Cortex of kidney (tissue), 1 donor: ENCODE measurements around the gene UBE2I.
A peak's percentile ranks its signal among the peaks of the same experiment; 100 is the strongest.
"Not testable (repeated sequence)": the region's sequence is repeated elsewhere in the genome, so short reads cannot be mapped to it uniquely, and the experiment has no call there.

Experiments
- DNase-seq: peaks from one replicate; lab custom pipeline; 2025; lab: John Stamatoyannopoulos, UW

UBE2I gene

DNA sequence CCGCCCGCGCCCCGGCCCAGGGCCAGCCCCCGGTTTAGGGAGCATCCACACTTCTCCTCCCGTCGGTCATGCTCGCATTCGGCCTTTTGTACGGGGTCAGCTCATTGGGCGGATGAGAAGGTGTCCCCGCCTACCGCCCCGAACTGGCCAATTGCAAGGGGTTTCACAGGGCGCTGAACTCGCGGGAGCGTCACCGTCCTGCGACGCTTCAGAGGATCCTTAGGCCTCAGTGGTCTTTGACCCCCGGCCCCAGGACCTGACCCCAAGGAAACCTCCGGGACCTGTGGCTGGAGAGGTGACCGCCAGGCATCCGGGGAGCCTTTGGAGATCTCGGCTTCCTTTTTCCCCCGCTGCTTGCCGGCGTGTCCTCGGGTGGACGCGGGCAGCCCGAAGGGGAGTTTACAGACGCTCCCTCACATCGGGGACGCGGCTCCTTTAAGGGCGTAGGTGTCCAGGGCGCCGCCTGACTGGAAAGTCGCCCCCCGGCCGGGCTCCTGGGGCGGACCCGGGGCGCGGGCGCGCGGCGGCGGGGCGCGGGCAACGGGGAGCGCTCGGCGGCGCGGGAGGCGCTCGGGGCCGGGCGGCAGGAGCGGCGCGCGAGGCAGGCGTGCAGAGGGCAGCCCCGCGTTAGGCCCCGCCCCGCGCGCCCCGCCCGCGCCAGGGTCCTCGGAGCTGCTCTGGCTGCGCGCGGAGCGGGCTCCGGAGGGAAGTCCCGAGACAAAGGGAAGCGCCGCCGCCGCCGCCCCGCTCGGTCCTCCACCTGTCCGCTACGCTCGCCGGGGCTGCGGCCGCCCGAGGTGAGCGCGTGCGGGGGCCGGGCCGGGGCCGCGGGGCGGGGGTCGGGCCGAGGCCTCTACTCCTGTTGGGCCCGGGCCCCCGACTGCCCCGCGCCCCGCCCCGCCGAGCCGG lies at the start of gene UBE2I:
TSS of gene UBE2I (plus strand) at position 660 of the 909 bp plus-strand sequence. CDS start 4,395 bp downstream, outside the sequence.
- DNase-seq = peak; percentile 60

DNA sequence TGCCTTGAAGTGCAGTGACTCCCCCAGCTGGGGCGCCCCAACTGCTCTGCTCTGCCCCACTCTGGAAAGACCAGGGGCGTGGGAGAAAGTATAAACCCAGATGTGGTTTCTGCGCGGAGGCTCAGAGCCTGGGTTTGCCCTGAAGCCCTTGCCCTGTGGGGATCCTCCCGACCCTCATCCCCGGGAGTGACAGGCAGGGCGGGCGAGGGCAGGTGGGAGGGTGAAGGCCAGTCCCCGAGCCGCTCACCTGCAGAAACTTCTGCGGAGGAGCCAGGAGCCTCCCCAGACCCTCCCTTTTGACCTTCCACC lies 49.7 kb upstream of the UBE2I start:
- DNase-seq = no peak

DNA sequence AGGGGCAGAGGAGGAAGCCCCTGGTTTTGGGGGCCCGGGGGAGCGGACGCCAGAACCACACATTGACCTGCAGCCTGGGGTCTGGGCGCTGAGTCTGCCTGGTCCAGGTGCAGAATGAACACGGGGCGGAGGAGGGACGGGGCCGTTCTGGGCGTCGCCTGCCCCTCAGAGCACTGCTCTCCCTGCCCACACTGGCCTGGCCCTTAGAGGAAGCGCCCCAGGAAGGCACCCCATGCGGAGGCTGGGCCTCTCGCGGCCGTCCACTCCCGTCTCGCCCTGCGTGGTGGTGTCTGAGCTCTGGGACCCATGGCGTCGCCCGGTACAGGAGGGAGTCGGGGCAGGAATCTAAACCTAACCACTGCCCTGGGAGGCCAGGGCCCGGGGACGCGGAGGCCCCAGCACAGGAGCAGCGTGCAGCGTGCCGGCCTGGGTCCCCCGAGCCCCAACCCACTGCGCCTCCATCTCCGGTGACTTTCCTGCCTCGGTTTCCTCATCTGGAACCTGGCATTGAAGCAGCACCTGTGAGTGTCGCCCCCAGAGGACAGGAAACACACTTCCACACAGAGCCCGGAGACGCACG lies 49.2 kb upstream of the UBE2I start:
- no peak for DNase-seq

DNA sequence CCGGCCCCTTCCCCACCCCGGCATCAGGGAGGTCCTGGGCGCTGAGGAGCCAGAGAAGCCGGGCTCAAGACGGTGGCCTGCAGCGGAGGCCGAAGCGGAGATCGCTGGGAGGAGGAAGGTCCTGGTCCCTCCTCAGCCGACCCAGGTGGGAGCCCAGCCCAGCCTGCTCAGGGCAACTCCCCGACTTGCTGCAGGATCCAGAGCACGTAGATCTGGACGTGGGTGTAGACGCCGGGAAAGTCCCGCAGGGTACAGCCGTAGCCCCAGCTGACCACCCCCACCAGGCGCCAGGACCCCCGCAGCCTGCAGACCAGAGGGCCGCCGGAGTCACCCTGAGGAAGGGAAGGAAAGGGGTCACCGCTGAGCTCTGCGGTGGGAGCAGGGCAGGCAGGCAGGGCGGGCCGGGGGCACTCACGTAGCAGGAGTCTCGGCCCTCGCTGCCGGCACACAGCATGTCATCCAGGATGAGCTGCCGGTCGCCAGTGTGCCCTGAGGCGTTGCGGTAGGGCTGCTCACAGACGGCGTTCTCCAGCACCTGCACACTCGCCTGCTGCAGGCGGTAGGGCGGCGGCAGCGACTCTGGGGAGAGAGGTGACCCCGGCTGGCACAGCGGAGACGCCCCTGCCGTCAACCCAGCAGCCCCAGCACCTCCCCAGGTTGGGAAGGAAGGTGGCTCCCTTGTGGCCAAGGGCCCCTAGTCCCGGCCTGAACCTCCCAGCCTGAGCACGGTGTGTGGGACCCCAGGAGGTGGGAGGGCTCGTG lies 48.1 kb upstream of the UBE2I start:
- DNase-seq = no peak

DNA sequence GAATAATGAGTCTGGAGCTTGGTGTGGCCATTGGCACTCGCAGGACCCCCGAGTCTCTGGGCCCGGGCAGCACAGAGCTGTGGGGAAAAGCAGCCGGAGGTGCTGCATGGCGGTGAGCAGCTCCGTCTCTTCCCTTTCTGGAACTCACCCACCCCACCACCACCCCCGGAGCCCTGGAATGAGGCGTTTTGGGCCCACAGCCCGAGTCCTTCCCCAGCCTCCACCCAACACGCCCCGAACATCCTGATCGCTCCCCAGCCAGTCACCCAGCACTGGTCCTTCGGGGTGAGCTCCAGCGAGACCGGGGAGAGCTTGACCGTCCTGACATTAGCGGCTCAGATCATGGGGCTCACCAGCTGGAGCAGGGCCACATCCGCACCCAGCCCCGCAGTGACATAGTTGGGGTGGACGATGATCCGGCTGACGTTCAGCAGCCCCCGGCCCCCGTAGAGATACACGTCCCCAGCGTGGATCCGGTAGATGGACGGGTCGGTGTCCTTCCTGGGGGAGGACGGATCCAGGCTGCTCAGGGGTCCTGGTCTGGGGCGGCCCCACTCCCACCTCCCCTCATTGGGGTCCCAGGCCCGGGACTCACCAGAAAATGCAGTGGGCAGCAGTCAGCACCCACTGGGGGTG lies 47.1 kb upstream of the UBE2I start:
- DNase-seq = no peak

DNA sequence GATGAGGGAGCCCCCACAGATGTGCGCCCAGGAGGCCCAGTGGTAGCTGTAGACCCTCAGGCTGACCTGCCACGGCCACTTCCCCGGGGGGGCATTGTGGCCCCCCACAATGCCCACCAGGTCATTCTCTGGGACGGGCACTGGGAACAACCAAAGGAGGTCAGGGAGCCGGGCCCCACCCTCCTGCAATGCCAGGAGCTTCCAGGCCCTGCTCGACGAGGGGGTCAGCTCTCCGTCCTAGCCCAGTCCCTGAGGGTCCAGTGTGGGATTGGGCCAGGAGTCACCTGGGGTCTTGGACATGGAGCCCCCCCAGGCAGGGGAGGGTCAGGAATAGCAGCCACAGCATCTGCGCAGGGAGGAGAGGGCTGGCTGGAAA lies 46.6 kb upstream of the UBE2I start:
- no peak for DNase-seq

DNA sequence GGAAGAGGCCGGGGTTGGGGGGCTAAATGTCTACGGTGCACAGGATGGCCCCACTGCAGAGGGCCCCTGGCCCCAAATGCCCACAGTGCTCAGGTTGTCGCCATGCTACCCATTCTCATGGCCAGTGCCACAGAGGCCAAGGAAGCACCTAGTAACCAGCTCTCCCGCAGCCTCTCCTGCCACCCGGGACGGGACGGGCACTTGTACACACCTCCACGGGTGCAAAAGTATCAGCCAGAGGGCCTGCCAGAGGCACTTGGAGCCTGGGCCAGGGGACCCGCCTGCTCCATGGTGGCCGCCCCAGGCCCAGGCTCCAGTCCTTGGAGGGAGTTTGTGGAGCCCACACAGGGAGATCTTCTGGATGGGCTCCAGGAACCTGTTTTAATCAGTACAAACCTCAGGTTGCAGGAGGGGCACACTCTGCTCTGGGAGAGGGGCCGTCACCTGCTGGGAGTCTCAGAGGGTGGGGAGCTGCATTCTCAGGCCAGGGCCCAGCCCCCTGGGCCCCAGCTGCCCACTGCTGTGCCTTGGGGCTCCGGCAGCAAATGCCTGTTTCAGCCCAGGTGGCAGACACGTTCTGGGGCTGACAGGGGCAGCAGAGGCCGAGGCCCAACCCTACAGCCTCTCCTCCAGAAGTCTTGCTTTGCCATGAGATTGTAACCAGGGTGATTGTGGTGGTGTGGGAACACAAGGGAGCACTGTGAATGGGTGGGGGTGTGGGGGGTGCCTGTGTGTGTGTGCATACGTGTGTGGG lies 45.7 kb upstream of the UBE2I start:
- no peak for DNase-seq

DNA sequence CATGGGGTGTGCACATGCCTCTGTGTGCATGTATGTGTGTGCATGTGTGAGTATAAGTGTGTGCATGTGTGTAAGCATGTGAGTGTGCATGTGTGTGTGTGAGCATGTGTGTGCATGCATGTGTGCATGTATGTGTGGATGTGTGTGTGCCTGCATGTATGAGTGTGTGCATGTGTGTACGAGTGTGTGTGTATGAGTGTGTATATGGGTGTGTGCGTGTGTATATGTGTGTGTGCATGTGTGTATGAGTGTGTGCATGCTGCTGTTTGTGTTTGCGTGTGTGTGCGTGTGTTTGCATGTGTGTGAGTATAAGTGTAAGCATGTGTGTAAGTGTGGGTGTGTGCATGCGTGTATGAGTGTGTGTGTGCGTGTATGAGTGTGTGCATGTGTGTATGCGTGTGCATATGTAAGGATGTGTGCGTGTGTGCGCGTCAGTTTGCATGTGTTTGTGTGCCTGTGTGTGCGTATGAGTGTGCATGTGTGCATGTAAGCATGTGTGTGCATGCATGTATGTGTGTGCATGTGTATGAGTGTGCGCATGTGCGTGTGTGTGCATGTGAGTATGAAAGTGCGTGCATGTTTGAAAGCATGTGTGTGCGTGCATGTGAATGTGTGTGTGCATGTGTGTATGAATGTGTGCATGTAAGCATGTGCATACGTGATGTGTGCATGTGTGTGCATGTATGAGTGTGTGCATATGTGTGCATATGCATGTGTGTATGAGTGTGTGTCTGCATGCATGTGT lies 44.9 kb upstream of the UBE2I start:
- no peak for DNase-seq

DNA sequence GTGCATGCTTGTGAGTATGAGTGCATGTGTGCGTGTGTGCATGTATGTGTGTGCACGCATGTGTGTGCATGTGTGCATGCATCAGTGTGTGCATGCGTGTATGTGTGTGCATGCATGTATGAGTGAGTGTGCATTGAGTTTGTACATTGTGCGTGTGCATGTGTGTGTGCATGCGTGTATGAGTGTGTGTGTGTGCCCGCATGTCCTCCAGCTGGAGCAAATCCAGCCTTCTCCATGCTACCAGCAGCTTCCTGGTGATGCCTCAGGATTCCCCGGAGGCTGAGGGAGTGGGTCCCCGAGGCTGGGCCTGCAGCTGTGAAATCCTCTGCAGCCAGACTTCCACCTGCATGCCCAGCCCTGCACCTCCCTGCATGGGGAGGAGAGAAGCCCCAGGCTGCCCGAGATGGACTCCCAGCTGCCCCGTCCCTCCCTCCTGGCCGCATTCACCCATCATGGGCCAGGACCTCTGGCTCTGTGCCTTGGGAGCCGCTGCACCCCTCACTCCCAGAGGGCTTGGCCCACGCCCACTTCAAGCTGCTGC lies 44.3 kb upstream of the UBE2I start:
- no peak for DNase-seq

DNA sequence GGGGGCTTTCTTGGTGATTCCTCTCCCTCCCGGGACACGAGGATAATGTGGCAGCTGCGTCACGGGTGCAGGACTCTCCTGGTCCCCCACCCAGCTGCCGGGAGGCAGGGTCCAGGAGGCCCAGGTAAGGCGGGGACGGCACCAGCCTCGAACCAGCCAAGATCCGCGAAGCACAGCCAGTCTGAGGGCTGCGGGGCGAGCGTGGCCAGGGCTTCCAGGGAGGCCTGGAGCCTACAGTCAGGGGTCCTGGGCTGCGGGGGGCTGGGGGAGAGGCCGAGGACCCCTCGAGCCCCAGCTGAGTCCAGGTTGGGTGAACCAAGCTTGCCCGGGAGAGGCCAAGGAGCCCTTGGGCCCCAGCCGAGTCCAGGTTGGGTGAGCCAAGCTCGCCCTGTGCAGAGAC lies 43.6 kb upstream of the UBE2I start:
- no peak for DNase-seq

DNA sequence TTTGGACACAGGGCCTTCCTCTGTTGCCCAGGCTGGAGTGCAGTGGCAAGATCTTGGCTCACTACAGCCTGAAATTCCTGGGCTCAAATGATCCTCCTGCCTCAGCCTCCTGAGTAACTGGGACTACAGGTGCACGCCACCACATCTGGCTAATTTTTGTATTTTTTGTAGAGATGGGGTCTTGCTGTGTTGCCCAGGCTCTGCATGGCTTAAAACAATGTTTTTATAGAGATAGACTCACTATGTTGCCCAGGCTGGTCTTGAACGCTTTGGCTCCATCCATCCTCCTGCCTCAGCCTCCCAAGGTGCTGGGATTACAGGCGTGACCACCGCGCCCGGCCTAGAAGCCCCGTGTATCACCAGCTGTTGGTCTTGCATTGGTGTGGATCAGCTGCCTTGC lies 40.0 kb upstream of the UBE2I start:
- DNase-seq = not testable (repeated sequence)

DNA sequence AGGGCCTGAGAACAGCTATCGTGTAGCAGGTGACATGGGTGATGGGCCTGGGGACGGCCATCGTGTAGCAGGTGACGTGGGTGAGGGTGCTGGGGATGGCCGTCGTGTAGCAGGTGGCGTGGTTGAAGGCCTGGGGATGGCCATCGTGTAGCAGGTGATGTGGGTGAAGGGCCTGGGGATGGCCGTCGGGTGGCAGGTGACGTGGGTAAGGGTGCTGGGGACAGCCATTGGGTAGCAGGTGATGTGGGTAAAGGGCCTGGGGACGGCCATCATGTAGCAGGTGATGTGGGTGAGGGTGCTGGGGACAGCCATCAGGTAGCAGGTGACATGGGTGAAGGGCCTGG lies 38.1 kb upstream of the UBE2I start:
- DNase-seq = no peak

DNA sequence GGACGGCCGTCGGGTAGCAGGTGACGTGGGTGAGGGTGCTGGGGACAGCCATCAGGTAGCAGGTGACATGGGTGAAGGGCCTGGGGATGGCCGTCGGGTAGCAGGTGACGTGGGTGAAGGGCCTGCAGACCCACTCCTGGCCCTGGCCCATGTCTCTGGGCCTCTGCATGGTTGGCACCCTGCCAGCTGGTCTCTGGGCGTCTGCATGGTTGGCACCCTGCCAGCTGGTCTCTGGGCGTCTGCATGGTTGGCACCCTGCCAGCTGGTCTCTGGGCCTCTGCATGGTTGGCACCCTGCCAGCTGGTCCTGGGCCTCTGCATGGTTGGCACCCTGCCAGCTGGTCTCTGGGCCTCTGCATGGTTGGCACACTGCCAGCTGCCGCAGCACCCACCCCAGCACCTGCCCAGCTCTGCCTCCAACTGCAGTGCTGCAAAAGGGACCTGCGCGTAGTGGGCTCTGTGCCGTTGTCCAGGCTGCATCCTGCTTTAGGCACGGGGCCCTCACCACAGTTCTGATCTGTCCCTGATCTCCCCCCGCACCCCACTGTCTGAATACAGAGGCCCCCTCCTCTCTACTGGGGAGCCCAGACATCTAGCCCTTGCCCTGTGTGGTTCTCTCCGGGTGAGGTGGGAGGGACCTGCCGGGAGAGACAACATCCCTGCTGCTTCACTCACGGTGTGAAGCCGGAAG lies 37.6 kb upstream of the UBE2I start:
- DNase-seq = not testable (repeated sequence)

DNA sequence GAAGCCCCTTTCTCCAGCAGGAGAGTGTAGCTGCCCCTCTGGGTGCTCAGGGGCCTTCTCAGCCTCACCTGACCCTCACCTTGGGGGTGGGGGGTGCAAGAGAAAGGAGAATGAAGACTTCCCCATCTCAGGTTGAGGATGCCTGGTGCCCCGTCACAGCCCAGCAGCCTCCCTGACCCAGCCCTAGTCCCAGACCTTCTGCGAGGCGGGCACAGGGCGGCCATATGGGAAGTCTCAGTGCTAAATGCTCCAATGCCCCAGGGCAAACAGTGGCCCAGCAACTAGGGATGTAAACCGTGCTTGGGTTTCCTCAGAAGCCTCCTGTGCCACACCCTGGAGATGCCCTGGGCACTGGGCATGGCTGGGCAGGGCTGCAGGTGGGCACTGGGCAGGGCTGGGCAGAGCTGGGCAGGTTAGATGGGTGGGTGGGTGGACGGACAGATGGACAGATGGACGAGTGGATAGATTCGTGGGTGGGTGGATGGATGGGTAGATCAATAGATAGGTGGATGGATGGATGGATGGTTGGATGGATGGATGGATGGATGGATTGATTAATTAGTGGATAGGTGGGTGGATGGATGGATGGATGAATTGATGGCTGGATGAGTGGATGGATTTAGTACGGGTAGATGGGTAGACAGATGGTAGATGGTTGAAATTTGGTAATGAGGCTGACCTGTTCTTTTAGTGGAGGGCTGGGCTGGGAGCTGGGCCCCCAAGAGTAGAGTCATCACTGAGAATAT lies 36.8 kb upstream of the UBE2I start:
- DNase-seq = no peak

DNA sequence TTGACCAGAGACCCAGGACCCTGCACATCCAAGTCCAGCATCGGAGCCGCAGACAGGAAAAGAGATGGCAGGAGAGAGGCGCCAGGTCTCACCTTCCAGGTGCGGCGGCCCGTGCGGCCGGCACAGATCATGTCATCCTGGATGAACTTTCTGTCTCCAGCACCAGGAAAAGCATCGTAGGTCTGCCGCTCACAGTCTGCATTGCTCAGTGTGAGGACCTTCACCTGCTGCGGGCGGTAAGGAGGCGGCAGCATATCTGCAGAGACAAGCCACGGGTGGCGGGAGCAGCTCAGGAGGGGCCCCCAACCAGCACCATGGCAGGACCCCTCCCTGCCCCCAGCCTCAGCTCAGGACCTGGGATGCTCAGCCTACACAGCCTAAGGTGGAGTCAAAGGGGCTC lies 35.6 kb upstream of the UBE2I start:
- DNase-seq = no peak

DNA sequence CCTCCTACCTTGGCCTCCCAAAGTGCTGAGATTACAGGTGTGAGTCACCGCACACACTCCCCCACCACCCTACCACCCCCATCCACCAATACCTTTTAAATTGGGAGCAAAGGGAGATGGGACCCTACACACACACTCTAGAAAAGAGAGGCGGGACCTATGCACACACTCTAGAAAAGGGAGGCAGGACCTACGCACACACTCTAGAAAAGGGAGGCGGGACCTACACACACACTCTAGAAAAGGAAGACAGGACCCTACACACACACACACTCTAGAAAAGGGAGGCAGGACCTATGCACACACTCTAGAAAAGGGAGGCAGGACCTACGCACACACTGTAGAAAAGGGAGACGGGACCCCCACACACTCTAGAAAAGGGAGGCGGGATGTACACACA lies 34.7 kb upstream of the UBE2I start:
- no peak for DNase-seq

DNA sequence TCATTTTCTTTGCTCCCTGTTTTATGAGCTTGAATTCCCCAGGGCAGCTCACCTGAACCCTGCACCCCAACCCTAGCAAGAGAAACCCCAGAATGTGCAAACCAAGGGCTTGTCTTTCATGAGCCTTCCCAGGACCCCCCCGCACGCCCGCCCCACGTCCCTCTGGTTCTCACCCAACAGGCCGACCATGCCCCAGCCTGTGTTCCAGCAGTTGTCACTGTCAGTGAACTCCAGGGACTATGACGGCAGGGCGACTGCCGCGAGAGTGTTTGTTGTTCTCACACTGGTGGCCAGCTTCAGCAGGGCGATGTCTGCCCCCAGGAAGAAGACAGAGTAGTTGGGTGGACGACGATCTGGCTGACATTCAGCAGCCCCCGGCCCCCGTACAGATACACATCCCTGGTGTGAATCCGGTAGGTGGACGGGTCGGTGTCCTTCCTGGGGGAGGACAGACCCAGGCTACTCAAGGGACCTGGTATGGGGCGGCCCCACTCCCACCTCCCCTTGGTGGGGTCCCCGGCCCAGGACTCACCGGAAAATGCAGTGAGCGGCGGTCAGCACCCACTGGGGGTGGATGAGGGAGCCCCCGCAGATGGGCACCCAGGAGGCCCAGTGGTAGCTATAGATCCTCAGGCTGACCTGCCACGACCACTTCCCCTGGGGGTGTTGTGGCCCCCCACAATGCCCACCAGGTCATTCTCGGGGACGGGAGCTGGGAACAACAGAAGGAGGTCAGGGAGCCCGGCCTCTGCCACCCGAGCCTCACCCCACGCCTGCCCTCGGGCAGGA lies 33.5 kb upstream of the UBE2I start:
- DNase-seq = no peak

DNA sequence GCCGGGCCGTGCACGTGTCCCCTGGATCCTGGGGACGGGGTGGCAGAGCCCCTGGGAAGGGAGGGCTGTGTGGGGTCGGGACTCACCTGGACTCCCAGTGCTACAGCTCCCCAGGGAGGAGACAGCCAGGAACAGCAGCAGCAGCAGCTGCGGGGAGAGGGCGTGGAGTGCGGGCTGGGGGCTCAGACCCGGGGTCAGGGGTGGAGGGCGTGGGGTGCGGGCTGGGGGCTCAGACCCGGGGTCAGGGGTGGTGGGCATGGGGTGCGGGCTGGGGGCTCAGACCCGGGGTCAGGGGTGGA lies 32.9 kb upstream of the UBE2I start:
- DNase-seq = no peak

DNA sequence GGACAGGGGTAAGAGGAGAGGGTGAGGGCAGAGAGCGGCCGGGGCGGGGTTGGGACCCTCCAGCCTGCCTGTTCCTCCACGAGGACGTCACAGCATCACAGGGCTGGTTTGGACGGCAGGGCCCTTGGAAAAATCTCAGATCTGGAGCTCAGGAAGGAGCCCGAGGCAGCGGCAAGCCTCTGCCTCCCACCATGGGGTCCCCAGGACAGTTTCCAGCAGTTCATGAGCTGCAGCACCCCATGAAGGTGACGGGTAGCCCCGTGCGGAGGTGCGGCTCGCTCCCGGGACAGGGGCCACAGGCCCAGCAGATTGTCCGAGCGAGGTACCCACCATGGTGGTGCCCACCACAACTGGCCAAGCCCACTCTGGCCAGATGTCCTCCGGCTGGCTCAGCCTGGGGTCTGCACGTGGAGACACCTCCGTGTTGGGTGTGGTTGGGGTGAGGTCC lies 32.3 kb upstream of the UBE2I start:
- no peak for DNase-seq
